Activated CD4-positive, alpha-beta T cell treated with anti-CD3 and anti-CD28 coated beads for 1 hour (primary cell): ENCODE measurements around the gene COL15A1.

Experiments used
- DNase-seq: peaks from one replicate; pipeline ENCODE4 v3.0.0-alpha.2; 2020

The COL15A1 gene

DNA sequence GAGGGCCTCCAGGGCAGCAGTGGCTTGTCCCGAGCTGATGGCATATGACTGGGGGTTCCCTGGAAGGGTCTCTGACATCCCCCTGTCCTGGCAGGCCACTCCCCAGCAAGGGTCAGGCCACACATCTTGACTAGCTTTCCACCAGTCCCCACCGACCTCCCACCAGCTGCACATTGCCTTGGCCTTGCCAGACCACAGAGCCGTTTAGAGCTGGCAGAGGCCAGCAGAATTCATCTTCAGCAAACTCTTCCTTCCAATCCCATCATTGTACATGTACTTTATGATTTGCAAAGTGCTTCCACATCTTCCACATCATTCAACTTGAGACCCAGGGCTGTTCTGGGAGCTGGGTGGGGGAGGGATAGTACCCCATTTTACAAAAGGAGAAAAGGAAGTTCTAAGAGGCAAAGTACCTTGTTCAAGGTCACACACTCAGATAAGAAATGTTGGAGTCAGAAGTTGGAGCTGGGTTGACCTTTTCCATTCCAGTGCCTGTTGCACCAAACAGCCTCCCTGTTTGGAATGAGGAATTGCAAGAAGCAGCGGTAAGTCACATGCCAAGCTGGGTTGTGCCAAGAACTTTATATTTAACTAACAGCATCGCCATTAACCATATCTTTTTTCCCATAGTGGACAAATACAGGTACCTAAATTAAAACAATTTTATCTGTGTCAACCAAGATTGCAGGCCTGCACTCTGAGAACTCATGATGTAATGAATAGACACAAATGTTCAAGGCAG lies 25.8 kb upstream of the COL15A1 start:
- DNase-seq: no peak

DNA sequence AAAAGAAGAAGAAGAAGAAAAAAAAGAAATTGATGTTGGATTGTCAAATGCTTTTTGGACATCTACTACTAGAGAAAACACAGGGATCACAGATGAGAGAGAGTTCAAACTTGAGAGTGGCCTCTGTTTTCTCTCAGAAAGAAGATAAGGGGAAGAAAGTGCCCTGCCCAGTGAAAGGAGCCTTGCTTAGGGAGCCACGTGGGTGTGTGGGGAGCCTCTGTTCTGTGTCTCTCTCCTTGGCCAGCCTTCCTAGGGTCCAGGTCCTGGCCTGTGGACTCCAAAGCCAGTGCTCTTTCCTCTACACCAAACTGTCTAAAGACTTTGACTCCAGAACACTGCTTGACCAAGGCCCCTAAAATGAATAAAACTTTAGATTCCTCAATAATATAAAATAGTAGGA lies 22.0 kb upstream of the COL15A1 start:
- no peak for DNase-seq

- no peak for DNase-seq
Observed at GRCh38 chr9:98922721-98923435, 20.8 kb upstream of the COL15A1 start.

DNA sequence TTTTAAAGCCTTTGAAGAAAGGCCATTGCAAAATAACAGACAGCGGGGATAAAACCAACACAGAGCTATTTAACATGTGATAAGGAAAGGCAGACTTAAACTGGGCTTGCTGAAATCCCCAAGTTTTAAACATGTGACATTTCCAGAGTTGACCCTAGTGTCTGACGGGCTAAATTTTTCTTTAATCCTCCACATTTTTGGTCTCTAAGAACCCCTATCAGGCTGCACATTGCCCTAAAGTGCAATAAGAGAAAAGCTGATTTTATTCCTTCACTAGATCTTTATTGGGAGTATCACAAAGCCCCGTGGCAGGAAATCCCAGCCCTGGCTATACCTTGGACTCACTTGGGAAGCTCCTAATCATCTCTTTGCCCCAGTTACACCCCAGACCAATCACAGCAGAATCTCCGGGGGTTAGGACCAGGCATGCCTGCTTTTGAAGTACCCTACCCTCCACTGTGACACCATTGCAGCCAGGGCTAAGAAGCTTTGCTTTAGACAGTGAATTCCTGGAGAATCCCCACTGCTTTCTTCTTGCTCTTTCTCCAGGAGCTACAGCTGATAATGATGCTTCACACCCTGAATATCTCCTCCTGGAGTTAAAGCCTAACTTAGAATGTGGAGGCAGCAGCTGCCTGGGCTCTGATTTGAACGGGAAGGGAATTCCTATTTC lies 20.1 kb upstream of the COL15A1 start:
- DNase-seq: no peak

- no peak for DNase-seq
Observed at GRCh38 chr9:98924946-98925820, 18.5 kb upstream of the COL15A1 start.

DNA sequence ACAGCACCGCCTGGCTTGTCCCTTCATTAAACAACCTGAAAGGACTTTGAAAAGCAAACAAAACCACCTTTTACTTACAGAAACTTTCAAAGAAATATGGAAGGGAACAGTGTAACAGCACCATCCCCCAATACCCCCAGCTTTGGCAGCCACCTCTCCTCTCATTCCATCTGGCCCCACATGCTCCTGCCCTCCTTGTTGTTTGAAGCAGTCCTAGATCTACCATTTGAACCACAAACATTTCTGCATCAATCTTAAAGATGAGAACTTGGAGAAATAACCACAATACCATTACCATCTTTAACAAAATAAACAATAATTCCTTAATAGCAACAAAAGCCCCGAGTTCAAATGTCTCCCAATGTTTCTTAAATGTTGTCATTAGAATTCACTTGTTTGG lies 17.8 kb upstream of the COL15A1 start:
- DNase-seq: no peak

DNA sequence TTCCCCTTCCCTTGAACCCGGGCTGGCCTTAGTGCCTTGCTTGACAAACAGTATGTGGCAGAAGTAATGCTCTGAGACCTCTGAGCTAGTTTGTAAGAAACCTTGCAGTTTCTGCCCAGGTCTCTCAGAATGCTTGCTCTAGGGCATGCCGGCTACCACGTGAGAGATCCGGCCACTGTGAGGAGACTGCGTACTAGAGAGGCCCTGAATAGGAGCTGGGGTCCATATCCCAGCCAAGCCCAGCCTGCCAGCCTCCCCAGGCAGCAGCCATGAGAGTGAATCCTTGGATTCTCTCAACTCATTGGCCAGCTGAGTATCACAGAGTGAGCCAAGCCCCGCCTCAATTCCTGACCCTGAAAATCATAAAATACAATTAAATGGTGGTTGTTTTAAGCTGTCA lies 16.0 kb upstream of the COL15A1 start:
- no peak for DNase-seq

GRCh38 chr9:98929071-98929470 lies 14.6 kb upstream of the COL15A1 start:
- DNase-seq: no peak

DNA sequence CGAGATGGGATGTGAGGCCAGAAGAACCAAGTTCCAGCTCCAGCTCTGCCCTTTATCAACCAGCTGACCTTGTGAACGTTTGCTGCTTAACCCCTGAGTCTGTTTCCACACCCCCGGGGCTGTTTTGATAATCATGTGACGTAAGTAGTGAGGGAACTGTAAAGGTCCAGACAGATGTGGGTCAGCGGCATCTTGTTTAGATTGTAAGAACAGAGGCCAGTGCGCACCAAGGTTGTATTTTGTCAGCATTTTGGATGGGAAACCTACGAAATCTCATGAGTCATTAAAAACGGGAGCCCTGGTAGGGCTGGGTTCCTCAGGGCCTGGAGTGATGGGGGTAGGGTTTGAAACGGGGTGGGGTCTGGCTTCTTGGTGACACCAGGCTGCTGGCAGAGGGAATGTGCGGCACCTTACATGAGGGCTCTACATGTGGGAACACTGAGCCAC lies 13.8 kb upstream of the COL15A1 start:
- no peak for DNase-seq

DNA sequence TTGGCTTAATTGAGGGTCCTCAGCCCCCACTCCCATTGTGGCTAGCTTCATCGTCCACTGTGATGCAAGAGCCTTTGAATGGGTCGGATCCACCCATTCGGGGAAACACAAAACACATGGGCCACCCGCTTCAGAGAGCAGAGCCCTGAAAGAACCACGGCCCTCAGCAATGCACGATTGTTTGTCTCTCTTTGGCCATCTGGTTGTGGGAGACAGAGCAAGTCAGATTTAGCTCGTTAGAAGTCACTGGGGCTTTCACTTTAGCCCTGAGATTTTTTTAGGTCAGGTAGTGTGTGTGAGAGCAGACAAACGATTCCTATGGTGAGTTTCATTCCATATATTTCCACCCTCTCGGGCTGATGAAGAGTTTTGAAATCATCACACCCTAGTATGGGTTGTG lies 12.9 kb upstream of the COL15A1 start:
- no peak for DNase-seq

GRCh38 chr9:98931600-98932389 lies 11.9 kb upstream of the COL15A1 start:
- no peak for DNase-seq

DNA sequence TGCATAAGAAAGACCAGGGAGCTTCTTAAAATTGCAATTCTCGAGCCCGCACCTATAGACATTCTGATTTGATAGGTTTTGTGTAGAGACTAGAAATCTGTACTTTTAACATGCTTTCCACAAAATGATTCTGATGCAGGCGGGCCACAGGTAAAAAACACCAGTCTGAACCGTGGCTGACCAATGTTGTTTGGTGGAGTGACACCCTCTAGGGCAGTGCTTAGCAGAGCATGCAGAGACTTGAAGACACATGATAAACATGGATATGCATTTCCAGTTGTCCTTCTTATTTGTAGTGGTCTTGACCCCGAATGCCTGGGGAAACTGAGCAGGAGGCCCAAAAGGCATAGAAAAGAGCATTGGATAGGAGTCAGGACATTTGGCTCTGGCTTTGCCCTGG lies 10.5 kb upstream of the COL15A1 start:
- DNase-seq: no peak

GRCh38 chr9:98933890-98934289 lies 9.8 kb upstream of the COL15A1 start:
- DNase-seq: no peak

DNA sequence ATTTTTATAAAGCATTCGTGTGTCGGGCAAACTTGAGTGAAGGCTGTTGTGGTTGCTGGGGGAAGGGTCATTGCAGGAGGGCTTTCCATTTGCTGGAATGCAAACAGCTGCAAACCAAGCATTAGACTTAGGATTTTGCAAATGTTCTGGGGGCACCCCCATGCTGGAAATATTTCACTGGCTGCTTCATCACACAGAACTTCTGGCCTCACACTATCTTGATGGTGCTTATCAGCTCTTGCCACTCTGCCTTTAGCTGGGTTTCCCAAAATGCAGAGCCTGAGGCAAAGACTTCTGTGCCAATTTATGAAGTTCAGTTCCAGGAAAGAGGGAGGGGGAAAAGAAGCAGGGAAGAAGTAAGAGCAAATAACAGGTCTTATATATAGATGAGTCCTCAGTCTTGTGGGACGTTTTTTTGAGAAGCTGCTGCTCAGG lies 8.6 kb upstream of the COL15A1 start:
- DNase-seq: no peak

DNA sequence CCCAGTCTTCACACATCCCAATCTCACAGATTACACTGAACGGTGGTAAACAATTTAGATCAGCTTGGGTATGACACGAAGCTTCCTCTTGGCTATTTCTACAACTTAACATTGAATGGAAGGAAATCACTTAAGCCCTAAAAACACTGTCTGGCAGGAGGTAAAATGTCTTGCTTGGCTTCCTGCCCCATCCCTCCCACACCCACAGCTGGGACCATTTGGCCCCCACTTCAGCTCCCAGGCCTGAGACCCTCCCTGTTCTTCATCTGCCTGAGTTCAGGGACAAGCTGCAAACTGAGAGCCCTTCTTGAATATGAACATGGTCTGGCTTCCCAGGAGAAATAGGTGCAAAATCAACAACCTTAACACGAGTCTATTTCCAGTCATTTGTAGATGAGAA lies 3.4 kb upstream of the COL15A1 start:
- DNase-seq: no peak

DNA sequence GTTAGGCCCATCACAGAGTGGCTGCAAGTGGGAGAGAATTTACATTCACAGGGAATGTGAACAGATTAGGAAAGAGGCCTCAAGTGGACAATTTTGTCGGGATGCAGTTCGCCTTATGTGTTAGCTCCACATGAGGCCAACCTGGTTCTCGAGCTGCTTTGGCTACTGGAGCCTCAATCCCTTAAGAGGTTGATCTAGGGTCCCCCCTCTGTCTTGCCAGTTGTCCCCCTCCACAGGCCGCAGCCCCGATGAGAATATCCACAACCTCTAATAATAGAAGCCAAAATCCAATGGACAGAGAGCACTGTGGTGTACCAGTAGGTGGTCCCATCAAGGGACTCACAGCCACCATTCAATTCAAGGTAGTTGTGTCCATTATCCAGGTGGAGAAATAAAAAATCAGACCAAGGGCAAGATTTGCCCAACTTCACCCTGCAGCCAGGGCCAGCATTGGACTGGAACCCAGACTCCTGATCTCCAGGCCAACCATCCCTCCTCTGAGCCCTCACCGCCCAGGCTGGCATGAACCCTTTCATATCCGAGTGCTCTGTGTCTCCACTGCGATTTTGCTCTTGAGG lies 1.7 kb upstream of the COL15A1 start:
- no peak for DNase-seq

GRCh38 chr9:98942906-98943681 lies 613 bp upstream of the COL15A1 start:
- no peak for DNase-seq

- DNase-seq: no peak
Observed at GRCh38 chr9:98944057-98944733, 488 bp downstream of the COL15A1 start.

DNA sequence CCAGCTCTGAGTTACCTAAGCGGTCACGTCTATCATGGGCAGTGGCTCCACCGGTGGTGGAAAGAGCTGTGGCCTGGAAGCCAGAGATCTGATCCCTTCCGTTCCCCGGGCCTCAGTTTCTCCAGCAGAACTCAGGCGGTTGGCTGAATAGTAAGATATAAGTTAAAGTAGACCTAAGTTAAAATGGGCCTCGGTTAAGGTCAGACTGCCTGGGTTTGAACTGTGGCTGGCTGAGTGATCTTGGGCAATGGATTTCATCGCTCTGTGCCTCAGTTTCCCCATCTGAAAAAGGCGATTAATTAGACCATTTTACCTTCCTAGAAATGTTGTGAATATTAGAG lies 997 bp downstream of the COL15A1 start:
- no peak for DNase-seq

GRCh38 chr9:98949565-98949964 lies 5.9 kb downstream of the COL15A1 start:
- no peak for DNase-seq
